Measurements from ENCODE around the gene CPSF4L.

GRCh38 chr17:73261952-73262675, 434 bp upstream of the CPSF4L start:
- TF ChIP-seq CTCF (conservative IDR thresholded peaks at IDR 0.05; ENCODE audit: low read length) (no peak), EZH2phosphoT487 (IDR thresholded peaks at IDR 0.05; ENCODE audit: borderline replicate concordance, low read depth, low read length) (no peak)

Measured in OCI-LY7 (cell line).